ENCODE data around the gene EAF1.
"Not testable (repeated sequence)": the region's sequence is repeated elsewhere in the genome, so short reads cannot be mapped to it uniquely, and the experiment has no call there.

Gene EAF1

DNA sequence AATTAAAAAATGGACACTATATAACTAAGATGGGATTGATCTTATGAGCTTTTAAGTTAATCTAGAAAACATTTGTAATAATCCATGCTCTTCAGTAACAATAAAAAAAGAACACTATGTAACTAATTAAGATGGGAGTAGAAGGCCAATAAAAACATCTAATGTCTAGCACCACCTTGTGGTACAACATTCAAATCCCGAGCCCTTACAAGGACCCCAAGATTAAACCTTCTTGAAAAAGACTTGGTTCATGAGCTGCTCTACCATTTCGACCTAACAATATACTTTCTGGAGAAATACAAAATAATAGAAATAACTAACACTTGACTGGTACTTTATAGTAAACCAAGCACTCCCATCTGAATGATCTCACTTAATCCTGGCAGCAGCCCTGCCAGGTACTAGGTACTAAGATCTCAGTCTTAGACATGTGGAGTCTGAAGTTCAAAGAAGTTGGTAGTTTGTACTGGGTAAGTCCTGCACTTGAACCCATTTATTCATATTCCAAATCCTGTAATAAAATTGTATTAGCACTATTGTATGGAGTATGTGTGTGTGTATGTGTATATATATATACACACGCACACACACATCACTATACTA lies 21.8 kb upstream of the EAF1 start:
- no peak for DNase-seq (ENCODE audit: low spot score)

DNA sequence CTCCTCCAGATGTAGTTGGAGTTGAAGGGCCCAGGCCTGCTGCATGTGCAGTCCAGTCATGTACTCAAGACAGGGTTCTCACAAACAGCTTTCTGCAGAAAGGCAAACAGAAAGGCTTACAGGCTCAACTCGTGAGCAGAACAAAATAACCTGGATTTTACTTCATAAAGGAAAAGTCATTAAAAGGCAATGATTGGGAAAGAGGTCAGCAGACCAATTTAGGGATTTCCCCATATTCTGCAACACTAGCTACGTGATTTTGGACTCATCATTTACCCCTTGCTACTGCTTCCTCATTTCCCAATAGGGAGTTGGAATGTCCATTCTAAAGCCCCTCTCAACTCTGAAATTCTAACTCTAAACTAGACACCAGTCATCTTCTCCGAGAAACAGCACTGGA lies 18.2 kb upstream of the EAF1 start:
- DNase-seq (ENCODE audit: low spot score) = no peak

DNA sequence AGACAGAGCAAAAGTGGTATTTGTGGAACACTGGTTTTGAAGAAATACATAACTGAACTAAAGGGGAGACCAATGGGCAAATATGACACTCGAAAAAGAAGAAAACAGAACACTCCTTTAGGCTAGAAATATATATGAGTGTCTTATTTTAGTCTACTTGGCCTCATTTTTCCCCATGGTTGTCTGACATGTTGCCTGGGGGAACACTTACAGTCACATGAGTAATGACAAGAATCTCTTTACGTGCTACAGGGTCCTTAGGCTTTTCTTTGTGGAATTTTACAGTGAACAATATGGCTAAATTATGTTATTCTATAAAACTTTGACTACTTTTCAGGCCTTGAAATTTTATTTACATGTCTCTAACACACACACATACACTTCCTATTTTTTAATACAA lies 17.6 kb upstream of the EAF1 start:
- no peak for DNase-seq (ENCODE audit: low spot score)

DNA sequence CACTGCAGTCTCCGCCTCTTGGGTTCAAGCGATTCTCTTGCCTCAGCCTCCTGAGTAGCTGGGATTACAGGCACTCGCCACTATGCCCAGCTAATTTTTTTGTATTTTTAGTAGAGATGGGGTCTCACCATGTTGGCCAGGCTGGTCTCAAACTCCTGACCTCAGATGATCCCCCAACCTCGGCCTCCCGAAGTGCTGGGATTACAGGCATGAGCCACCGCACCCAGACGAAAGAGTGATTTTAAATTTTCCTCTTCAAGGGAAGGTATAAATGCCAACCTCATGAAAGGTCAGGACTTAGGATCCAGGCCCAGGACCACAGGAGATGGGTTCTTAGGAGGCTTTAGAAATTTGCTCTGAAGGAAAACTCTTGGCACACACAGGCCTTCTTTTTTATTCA lies 16.4 kb upstream of the EAF1 start:
- DNase-seq (ENCODE audit: low spot score) = not testable (repeated sequence)

DNA sequence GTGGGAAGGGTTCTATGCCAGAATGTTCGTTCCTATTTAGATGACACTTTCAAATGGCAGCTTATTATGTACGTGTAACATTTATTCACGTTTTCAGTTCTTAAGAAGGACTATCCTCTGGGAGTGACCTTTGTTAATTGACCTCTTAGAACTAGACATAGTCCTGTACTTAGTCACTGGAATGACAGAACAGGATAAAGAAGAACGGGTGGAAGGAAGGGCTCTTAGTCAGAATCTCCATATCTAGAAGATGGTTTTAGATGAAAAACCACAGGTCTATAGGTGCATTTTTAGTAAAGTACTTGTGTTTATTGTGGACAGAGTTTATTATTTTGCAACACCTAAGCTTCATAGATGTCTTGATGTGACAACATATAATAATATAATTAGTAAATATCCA lies 6.5 kb upstream of the EAF1 start:
- DNase-seq (ENCODE audit: low spot score) = no peak

DNA sequence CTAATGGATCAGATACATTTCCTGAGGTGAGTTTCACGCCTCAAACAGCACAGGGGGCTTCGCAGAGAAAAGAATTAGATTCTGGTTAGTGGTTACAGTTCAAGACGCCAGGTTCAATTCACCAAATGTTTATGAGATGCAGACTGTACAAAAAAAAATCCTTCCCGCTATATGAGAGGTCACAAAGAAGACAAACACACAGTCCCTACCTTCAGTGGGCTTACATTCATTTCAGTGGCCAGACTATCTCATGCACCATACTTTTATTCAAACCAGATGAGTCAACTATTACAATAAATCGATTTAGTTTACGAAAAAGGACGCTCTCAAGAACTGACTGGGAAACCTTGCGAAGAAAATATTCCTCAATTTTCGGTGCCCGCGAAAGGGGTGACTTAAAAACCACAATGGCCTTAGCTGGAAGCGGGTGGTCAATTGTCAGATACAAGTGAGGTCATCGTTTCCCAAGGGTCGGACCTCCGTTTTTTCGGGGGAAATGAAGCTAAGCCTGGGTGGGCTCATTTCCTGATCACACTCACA lies 749 bp upstream of the EAF1 start:
- DNase-seq (ENCODE audit: low spot score) = no peak

DNA sequence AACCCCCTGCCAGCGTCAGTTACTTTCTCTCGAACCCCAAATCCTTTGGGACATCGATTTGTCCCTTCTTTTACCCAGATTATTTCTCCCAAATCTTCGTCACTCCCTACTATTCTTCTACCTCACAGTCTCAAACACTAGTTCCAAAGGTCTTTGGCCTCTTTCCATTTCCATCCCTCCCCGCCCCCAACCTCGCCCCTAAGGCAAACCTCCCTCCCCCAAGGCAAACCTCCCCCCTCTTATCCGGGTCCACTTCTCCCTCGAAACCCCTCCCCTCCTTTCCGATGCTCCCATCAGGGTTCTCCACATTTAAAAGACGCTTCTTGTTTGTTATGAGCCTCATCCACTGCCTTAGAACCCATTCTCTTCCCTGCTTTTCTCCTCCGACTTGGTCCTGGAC lies 583 bp downstream of the EAF1 start:
- no peak for DNase-seq (ENCODE audit: low spot score)

DNA sequence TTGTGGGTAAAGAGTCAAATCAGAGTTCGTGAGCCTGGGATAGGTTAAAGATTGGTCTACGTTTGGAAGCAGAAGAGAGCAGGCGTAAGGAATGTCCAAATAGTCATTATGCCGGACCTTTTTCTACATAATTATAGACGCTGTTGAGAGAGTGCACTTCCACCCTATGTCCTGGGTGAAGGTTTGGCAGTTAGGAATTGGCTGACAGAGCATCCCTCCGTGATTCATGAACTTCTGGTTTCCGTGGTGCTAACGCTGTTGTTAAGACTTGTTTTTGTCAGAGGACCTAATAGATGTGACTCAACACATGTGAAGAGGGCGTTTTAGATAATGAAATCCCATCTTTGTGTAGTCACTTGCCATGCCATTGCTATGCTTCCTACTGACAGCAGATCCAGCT lies 1.1 kb downstream of the EAF1 start:
- no peak for DNase-seq (ENCODE audit: low spot score)

DNA sequence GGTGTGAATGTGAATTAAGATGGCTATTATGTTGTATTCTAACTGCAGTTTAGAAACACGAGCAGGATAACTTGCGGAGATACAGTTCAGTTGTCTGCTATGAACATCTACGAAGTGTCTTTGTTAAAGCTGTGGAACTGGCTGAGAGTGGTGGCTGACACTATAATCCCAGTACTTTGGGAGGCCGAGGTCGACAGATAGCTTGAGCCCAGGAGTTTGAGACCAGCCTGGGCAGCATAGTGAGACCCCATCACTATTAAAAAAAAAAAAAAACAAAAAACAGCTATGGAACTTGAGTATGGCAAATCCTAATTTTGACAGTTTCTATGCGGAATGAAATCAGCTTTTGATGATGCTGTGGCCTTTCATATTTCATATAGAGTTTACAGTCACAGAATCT lies 1.7 kb downstream of the EAF1 start:
- no peak for DNase-seq (ENCODE audit: low spot score)

DNA sequence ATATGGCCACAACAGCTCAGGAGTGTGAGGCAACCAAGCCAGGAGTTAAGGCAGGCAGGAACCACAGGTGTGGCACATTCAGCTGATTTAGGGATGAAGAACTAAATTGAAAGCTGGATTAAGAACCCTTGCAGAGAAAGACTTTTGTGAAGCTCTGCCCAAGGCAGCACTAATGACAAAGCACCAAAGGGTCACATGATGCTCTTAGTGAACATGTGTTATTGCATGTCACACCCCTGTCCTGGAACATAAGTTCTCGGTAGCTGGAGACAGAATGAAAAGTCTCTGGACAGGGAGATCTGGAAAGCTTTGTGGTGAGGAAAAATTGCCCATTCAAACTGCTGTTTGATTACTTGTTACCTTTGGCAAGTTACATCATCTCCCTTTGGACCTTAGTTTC lies 3.2 kb downstream of the EAF1 start:
- DNase-seq (ENCODE audit: low spot score) = no peak

DNA sequence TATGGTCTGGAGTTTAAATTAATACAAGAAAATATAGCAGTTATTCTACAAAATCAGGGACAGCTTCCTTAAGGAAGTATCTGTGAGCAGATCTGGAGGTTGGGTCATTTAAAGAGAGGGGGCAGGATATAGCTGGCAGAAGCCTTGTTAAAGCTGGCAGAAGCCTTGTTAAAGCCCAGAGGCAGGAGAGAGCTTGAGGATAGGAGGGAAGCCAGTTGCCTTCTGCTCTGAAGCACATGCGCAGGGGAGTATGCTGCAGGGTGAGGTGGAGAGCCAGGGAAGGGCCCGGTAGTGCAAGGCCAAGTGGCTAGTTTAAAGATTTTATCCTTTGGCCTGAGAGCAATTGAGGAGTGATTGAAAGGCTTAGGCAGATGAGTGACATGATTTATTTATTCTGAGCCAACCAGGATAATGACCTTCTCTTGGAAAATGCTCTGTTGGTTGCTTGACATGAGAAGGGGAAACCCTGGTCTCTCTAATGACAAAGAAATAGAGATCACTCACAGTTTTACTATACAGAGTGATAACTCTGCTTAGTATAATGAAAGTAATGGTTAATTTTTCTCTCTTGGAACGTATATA lies 3.9 kb downstream of the EAF1 start:
- no peak for DNase-seq (ENCODE audit: low spot score)

DNA sequence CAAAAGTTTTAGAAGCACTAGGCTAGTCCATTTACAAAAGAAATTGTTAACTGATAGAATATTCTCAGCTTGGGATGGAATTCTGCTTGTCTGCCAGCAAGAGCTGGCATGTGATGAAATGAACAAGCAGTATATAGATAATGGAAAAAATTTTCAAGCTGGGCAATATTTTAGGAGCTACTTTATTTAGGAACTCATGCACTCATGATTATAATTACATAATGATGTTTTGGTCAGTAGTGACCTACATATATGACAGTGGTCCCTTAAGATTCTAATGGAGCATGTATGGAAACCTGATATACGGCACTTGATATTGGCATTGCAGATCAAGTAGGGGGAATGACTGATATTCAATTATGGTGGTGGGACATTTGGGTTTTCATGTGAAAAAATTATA lies 6.1 kb downstream of the EAF1 start:
- DNase-seq (ENCODE audit: low spot score) = no peak

DNA sequence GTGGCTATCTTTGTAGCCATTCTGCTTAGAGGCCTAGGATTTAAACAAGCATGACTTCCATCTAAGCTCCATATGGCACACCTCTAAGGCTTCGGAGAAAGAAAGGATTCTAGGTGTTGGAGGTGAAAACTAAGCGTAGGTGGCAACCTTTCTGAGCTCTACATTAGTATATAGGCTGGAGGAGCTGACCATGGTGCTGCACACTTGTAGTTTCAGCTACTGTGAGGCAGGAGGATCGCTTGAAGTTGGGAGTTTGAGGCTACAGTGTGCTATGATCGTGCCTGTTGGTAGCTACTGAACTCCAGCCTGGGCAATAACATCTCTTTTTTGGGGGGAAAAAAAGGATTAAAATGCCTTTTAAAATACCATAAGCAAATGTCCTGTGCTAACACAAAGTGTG lies 7.4 kb downstream of the EAF1 start:
- no peak for DNase-seq (ENCODE audit: low spot score)

DNA sequence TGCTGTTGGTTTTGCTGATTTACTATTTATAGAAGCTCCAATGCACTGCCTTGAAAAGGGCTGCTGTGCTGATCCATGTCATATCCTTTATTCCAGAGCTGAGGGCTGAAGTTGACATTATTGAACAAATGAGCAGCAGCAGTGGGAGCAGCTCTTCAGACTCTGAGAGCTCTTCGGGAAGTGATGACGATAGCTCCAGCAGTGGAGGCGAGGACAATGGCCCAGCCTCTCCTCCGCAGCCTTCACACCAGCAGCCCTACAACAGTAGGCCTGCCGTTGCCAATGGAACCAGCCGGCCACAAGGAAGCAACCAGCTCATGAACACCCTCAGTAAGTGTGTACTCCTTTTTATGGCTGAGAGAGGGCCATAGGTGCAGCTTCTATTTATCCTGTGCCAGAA lies 8.8 kb downstream of the EAF1 start:
- no peak for DNase-seq (ENCODE audit: low spot score)

DNA sequence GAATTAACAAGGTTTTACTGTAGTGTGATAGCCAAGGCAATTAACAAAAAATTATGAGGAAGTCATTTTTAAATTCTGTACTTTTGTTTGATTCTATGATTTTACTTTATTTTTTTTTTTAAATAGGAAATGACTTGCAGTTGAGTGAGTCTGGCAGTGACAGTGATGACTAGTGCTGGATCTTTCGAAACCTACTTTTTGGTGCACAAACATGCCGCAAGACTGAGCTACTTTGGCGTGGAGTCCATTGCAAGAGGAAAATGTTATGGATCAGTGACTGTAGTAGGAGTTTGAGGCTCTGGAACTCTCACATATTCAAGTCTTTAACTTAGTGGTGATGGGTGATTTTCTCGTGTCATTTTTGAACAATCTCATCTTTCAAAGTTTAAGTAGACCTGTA lies 11.6 kb downstream of the EAF1 start:
- DNase-seq (ENCODE audit: low spot score) = no peak

DNA sequence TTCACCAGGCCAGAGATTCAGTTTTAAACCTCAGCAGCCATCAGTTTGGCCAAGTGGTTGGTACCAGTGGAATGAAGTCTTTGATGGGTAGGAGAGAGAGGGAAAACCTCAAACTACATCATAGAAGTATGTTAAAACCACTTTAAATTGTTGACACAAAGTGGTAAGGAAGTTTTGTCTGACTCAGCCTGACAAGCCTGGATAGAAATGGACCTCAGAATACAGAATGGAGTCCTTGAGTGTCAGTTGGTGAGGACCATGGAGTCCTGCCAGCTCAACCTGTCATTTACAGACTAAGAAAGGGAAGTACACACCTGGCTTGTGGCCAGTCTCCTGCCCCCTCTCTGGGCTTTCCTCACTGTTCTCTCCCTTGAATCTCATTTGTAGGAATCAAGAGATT lies 12.1 kb downstream of the EAF1 start:
- DNase-seq (ENCODE audit: low spot score) = no peak

DNA sequence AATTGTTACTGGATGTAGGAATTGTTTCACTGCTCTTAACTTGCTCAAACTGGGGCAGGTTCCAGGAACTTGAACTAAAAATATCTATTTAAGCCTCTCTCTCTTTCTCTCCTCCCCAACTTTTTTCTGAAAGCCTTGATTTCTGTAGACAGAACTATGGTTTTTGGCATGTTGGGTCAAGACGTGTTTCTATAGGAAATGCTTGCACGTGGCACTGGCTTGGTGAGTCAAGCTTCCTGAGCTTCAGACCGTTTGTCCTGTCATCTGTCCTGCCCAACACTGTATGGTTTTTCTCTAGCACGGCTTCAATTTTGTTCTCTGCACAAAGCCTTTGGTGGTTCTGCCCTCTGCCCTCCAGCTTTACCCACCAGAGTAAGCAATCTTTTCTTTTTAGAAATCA lies 13.5 kb downstream of the EAF1 start:
- no peak for DNase-seq (ENCODE audit: low spot score)

DNA sequence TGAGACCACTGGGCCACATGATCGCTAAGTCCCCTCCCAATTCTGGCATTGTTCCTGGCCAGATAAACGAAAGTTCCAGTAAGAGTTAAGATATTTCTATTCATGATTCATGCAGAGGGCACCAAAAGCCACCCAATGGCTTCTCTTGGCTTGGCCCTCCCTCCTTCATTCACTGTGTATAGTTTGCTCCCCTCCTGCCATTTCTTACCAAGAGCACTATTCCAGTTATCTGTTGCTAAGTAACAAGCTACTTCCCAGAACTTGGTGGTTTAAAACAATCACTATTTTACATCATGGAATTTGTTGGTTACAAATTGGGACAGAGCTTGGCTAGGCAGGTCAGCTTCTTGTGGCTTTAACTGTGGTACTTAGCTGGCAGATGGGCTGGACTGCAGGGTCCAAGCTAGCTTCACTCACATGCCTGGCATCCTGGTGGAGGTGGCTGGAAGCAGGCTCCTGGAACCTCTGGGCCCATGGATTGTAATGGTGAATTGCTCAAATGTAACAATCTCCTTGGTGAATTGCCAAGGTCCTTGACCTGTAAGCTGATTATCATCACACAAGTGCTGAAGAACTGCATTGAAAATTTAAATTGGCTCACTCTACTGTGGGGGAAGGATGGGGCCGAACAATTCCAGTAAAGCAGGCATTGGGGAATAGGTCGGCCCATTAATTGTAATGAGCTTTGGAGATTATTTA lies 16.6 kb downstream of the EAF1 start:
- DNase-seq (ENCODE audit: low spot score) = no peak

DNA sequence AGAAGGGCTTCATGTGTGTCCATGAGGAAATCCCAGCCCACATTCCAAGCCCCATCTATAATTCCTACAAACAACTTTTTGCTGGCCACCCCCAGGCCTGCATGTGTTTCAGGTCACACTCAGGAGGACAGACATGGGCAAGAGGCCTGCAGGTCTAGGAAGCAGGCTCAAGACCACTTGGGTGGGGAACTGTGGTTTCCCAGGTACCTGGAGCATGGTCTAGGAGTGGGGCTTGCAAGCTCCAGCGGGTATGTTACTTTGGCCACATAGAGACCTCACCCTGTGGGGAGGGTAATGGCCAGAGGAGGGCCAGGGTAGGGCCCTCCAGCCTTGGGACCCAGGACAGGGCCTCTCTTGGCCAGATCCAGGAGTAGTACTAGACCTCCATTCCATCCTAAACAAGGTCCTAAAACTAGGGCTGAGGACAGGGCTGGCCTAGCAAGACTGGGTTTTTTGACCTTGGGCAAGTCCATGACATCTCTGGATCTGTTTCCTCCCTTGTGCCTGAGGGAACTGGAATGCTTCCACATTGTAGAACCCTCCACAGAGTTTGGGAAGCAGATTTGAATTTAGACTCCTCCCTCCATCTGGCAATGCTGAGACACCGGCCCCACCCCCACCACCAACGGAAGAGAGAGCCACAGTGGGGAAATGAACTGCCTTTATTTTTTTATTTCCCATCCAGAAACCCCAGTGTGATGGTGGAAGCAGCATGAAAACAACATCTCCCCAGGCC lies 22.3 kb downstream of the EAF1 start:
- DNase-seq (ENCODE audit: low spot score) = no peak

DNA sequence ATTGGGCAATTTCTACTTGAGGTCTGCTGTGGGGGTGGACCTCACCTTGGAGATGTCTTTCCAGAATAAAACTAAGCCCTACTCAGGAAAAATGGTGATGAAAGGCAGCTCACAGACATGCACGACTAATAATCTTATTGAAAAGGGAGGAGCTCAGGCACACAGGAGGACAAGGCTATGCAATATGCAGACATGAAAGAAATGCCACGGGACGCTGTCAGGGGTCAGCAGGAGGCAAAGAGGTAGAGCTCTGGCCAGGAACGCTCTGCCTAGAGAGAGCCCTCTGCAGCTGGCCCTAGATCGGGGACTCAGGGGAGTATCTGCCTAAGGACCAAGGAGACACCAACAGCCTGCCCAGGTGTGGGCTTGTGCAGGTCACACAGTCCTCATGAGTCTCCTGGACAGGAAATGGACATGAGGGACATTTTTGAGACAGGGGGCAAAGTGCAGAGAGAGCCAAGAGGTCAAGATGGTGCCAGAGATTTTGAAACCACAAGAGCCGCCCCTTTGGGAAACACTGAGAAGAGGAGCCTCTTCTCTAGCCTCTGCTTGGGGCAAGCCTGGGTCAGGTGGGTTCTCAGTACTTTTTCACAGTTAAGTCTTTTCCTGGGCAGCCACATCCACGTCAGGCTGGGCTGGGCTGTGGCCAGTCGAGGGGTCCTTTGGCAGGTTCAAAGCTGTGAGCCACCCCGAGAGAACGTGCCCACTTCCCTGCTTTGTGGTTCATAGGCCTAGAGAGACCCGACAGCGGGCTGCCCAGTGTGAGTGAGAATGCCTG lies 23.2 kb downstream of the EAF1 start:
- no peak for DNase-seq (ENCODE audit: low spot score)

DNA sequence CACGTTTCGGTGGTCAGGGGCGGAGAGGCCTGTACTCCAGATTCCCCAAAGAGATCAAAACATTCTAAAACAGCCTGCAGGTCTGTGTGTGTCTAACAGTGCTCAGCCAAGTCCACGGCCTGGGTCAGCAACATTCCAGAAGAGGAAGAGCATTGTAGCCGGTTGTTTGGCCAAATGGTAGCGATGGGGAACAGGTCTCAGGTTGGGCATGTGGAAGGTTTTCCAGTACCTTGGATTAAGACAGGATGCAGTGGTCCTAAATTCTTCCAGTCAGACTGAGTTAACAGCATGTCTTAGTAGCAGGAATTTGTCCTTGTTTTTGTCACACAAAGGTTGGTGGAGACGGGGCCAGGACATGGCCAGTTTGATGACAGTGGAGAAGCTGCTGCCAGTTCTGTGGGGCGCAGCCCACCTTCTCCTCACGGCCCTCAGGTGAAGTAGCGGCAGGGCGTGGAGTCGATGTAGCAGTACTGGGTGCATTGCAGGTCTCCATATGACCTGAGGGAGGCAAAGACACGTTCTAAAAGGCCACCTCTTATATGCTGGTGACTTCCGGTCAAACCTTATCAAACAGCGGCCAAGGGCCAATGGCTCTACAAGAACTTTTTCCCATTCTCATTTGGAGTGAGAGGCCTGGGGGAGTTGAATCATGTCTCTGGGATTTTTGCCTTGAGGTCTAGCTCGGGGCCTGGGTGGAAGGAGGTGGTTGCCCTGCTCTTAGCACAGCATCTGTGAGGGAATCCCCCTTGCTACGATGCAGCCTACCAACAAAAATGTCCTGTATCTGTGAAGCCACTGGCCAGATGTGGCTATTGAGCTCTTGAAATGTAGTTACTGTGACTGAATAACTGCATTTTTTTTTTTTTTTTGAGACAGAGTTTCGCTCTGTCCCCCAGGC lies 24.1 kb downstream of the EAF1 start:
- DNase-seq (ENCODE audit: low spot score) = no peak

All from ecto neural progenitor cell (in vitro differentiated cells).